NCI-H2029 (cell line): ENCODE measurements around the gene SMOC2.

Source experiments
- DNase-seq: peaks from one replicate; lab custom pipeline; 2025; lab: John Stamatoyannopoulos, UW

Gene SMOC2

GRCh38 chr6:168711666-168712300 lies 270.8 kb downstream of the SMOC2 start:
- DNase-seq, result no peak

DNA sequence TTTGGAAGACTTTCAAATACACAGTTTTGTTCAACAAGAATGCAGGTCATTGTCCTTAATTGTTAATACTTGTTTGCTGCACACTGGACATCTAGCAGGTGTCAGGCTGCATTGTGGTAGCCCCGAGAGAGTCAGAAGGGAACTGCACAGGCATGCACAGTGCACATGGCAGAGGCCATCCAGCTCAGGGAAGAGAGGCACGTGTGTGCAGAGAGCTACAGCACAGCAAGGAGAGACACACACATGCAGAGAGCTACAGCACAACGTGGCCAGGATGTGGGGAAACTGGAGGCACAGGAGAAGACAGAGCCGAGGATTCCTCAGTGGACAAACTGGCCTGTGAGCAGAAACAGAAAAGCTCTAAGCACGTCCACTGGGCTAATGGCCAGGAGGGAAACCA lies 272.0 kb downstream of the SMOC2 start:
- no peak for DNase-seq

DNA sequence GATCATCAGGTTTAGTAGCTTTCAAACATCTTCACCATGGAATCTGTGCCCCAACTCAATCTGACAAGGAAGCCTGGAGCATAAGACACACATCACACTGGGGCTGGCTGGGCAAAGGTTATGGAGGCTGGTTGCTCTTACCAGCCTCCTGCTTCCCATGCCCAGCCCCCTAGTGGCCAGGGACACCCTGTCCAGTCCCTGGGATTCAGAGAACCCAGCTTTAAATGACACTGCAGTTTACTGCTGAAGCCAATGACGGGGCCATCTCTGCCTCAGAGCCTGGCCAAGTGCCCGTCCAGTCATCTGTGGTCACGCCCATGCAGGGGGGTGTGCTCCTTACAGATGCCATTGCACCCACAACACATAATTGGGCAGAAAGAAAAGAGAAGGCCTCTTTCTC lies 272.9 kb downstream of the SMOC2 start:
- DNase-seq, result peak; percentile 9

GRCh38 chr6:168714547-168715260 lies 273.7 kb downstream of the SMOC2 start:
- no peak for DNase-seq

GRCh38 chr6:168715643-168716481 lies 274.9 kb downstream of the SMOC2 start:
- DNase-seq, result no peak

GRCh38 chr6:168716581-168716980 lies 275.6 kb downstream of the SMOC2 start:
- DNase-seq, result no peak

DNA sequence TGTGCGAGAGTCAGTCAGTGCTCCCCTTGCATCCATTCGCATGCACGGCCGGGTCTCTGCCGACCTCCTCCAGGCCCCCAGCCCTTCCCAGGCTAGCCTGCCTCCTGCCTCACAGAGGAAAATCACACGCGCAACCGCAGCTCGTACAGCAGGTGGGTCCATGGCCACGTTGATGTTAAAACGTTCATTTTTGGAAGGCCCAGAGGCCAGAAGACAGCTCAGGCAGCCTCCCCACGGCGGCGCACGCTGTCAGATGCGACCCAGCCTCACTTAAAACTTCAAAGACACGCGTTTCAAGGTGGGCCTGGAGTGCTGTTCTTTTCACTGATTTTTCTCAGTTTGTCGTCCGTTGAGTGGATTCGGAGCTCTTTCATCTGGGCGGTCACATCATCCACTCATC lies 276.5 kb downstream of the SMOC2 start:
- no peak for DNase-seq
